ENCODE results near the gene NHERF1.

The NHERF1 gene

DNA sequence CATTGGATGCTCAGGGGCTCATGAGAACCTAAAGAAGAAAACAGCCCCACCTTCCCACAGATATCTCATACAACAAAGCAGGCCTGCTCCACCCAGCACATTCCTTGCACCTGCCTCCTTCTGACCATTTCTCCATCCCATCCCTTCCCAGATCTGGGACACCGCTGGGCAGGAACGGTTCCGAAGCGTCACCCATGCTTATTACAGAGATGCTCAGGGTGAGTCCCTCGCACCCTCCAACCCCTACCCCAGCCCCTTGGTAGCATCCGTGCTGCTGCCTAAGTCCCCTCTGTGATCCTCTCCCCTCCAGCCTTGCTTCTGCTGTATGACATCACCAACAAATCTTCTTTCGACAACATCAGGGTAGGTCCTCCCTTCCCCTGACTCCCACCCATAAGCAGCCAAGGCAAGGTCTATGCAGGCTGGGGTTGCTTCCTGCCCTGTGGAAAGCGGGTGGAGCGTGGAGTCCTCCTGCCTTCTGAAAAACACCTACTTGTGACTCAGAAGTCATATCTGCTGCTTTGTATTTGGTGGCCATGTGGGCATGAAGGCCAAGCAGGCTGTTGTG lies 5.4 kb upstream of the NHERF1 start:
- TF ChIP-seq, protein P1, sequence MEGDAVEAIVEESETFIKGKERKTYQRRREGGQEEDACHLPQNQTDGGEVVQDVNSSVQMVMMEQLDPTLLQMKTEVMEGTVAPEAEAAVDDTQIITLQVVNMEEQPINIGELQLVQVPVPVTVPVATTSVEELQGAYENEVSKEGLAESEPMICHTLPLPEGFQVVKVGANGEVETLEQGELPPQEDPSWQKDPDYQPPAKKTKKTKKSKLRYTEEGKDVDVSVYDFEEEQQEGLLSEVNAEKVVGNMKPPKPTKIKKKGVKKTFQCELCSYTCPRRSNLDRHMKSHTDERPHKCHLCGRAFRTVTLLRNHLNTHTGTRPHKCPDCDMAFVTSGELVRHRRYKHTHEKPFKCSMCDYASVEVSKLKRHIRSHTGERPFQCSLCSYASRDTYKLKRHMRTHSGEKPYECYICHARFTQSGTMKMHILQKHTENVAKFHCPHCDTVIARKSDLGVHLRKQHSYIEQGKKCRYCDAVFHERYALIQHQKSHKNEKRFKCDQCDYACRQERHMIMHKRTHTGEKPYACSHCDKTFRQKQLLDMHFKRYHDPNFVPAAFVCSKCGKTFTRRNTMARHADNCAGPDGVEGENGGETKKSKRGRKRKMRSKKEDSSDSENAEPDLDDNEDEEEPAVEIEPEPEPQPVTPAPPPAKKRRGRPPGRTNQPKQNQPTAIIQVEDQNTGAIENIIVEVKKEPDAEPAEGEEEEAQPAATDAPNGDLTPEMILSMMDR (IDR thresholded peaks at IDR 0.05; ENCODE audit: control insufficient read depth, insufficient read depth, low read depth, low read length, missing control alignments): no peak
- H3K4me3 ChIP-seq (ENCODE audit: control insufficient read depth, low read depth, low read length): no peak overlapping the region
- DNase-seq (ENCODE audit: low read depth): no peak

DNA sequence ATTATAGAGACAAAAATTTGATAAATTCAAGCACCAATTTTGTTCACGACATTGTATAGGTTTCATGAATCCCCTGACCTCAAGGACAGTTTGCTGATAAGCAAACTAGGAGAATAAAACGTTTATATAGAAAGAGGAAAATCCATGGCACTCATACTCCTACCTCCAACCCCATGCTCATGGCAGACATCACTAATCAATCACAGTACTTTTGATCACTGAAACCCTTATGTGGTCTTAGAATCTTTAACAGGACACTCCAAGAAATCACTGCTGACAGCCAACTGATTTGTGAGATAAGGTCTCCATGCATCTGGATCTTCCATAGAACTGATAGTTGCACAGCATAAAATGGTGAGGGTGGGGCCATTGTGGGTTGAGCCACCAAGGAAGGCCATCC lies 4.7 kb upstream of the NHERF1 start:
- DNase-seq (ENCODE audit: low read depth): no peak
- no peak overlapping the region for H3K4me3 ChIP-seq (ENCODE audit: control insufficient read depth, low read depth, low read length)
- TF ChIP-seq, protein P1 (IDR thresholded peaks at IDR 0.05; ENCODE audit: control insufficient read depth, insufficient read depth, low read depth, low read length, missing control alignments): no peak

DNA sequence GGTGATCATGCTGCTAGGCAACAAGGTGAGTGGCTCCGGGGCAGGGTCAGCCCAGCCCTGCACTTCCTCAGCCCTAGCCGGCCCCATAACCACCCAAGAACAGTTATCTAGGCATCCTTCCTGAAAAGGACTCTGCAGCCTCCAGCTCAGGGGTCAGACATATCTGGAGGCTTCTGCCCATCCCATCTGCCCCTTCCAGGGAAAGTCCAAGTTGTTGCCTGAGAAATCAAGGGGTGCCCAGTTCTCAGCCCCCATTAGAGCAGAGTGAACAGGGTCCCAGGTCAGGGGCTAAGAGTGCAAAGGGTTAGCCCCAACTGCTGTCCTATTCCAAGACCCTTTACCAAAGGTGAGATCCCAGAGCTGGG lies 4.1 kb upstream of the NHERF1 start:
- H3K4me3 ChIP-seq (ENCODE audit: control insufficient read depth, low read depth, low read length): no peak overlapping the region
- TF ChIP-seq, protein P1 (IDR thresholded peaks at IDR 0.05; ENCODE audit: control insufficient read depth, insufficient read depth, low read depth, low read length, missing control alignments): no peak
- no peak for DNase-seq (ENCODE audit: low read depth)

DNA sequence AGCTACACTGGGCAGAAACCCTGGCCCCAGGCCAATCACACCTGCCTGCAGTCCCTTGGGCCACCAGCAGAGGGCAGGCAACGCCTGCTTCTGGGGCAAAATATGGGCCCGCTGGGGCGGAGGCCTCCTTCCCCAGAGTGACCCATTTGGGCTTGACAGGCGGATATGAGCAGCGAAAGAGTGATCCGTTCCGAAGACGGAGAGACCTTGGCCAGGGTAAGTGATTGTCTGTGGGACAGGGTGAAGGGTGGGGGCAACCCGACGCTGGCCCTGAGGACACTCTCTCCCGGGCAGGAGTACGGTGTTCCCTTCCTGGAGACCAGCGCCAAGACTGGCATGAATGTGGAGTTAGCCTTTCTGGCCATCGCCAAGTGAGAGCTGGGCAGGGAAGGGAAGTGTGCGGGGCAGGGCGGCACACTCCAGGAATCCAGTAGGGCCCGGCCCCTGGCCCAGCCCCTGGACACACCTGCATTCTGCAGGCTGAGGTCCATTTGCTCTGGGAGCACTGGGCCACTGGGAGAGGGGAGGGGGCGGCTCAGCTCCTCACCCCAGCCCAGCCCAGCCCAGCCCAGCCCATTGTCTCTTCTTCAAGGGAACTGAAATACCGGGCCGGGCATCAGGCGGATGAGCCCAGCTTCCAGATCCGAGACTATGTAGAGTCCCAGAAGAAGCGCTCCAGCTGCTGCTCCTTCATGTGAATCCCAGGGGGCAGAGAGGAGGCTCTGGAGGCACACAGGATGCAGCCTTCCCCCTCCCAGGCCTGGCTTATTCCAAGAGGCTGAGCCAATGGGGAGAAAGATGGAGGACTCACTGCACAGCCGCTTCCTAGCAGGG lies 3.5 kb upstream of the NHERF1 start:
- H3K4me3 ChIP-seq (ENCODE audit: control insufficient read depth, low read depth, low read length): no peak overlapping the region; the same call in 1 of the 2 replicates

DNA sequence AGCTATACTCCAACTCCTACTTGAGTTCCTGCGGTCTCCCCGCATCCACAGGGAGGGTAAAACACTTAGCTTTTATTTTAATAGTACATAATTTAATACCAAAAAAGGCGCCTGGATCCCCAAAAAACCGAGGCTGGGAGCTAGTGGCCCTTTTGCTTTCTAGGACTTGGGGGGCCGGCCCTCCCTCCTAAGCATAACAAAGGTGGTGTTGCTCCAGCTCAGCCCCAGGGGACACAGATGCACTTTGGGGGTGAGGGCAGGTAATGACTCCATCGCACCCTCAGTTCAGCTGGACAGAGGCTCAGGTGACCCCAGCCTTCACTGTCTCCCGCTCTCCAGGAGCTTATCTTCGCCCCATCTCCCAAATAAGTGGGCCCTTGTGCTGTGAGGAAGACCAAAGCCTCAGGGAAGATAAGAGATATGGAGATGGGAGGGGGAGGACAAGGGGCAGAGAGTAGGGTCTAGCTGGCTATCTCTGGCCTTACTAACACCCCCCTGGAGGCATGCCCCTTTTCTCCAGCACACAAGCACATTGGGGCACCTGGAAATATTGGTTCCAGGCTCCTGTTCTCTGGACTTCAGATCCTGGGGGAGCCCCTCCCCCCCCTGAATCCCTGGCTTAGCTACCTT lies 2.8 kb upstream of the NHERF1 start:
- TF ChIP-seq, protein P1 (IDR thresholded peaks at IDR 0.05; ENCODE audit: control insufficient read depth, insufficient read depth, low read depth, low read length, missing control alignments): no peak
- no peak overlapping the region for H3K4me3 ChIP-seq (ENCODE audit: control insufficient read depth, low read depth, low read length)
- no peak for DNase-seq (ENCODE audit: low read depth)

More for the DNA sequence above, 3.5 kb upstream of the NHERF1 start:
- TF ChIP-seq, protein P1 (IDR thresholded peaks at IDR 0.05; ENCODE audit: control insufficient read depth, insufficient read depth, low read depth, low read length, missing control alignments): peak; percentile 100
- peak; percentile 10 for DNase-seq (ENCODE audit: low read depth)

DNA sequence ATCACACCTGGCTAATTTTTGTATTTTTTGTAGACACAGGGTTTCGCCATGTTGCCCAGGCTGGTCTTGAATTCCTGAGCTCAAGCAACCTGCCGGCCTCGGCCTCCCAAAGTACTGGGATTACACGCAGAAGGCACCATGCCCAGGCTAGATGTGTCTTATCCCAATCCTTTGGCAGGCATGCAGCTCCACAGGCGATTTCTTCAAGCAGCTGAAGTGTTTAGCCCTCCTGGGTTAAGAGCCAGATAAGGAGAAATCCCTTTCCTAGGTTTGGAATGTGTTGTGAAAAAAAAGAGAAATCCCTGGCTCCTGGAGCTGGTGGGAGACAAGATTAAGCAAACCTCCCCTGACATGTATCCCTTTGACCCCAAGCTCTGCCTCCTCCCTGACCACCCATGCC lies 2.1 kb upstream of the NHERF1 start:
- H3K4me3 ChIP-seq (ENCODE audit: control insufficient read depth, low read depth, low read length): no peak overlapping the region
- no peak for DNase-seq (ENCODE audit: low read depth)
- TF ChIP-seq, protein P1 (IDR thresholded peaks at IDR 0.05; ENCODE audit: control insufficient read depth, insufficient read depth, low read depth, low read length, missing control alignments): no peak
